ENCODE measurements around the gene GAREM1.

- TF ChIP-seq CTCF (conservative IDR thresholded peaks at IDR 0.05 in 1 of 2, IDR thresholded peaks at IDR 0.05 in 1 of 2; ENCODE audit: extremely low read depth in 1 of 2, insufficient read depth in 1 of 2, low read depth in 1 of 2, low read length in 2 of 2) (no peak), EZH2 (IDR thresholded peaks at IDR 0.05; ENCODE audit: borderline replicate concordance, low read length) (no peak)
These were observed 169.3 kb downstream of the GAREM1 start for GRCh38 chr18:32301361-32301760.

All from mammary epithelial cell (primary cell).